ENCODE data around the gene TDRD6. TPM values are rescaled to one million over a fixed set of nuclear protein-coding genes. Genes with fewer than 3 reads are reported as not detected.

The TDRD6 gene
- total RNA-seq, 1 experiment from 2014 or later, result 0.57 TPM

DNA sequence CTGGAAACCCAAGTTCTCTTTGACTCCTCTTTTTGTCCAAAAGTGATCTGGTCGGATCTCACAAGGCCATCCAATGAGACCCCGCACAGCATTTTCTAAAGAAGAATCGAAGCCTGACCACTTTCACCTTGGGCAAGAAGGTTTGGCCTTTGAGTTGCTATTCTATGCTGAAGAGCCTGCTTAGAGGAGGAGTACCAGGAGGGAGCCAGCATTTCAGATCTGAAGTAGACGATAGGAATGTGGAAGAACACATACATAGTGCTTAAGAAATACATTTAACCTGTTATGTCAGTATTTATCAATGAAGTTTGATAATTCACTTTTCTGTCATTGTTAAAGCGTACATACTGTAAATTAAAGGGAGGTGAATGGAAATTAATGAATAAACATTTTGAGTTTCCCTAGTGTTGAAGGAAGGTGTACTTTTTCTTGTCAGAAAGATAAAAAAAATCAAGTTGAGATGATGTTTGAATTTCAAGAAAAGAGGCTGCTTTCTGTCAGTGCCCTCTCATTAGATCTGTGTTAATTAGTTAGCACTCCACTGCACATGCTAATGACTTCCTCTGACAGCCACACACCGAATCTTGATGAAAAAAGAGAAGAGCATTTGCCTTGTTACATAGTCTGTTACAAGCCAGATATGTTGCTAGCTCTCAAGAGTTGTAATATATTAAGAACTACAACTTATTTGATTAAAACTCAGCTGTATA, 10.9 kb upstream of the TDRD6 start:
- H3K9ac ChIP-seq (ENCODE audit: low read length), result no peak overlapping the region
- H3K79me2 ChIP-seq (ENCODE audit: insufficient read depth, low read length), result no peaks in the 10 kb centered on the region
- no peaks in the 10 kb centered on the region for H3K27me3 ChIP-seq (ENCODE audit: insufficient read depth, low read length)
- no peak for DNase-seq (ENCODE audit: low read depth, low spot score)
- BruUV-seq (replicated peaks), result no TSS peak
- no peak overlapping the region for H3K27ac ChIP-seq (ENCODE audit: low read depth, low read length)
- no peak overlapping the region for H2AFZ ChIP-seq (ENCODE audit: low read depth, low read length, poor library complexity, severe bottlenecking)
- H3K4me2 ChIP-seq (ENCODE audit: low read length), result no peak overlapping the region
- ChIA-PET POLR2A (no interaction called here), RAD21 (ENCODE audit: low non-redundant PET in 1 of 2, low total read pairs in 2 of 2, uncharacterized antibody in 2 of 2, unreplicated experiment in 2 of 2) (no interaction called here), CTCF (no interaction called here)
- no peak for ATAC-seq
- no peak overlapping the region for H3K4me3 ChIP-seq (replicated peaks in 1 of 2; ENCODE audit: low read depth in 1 of 2, low read length in 2 of 2)
- H4K20me1 ChIP-seq (ENCODE audit: insufficient read depth), result no peaks in the 10 kb centered on the region
- no peaks in the 10 kb centered on the region for H3K36me3 ChIP-seq (ENCODE audit: control insufficient read depth in 1 of 2, insufficient read depth in 2 of 2, low read length in 2 of 2)
- TF ChIP-seq EGR1 (IDR thresholded peaks at IDR 0.05; ENCODE audit: low read depth), result no peak
- intact Hi-C loops (cut with micrococcal nuclease), result no loop called here
- no peaks in the 10 kb centered on the region for H3K9me2 ChIP-seq (ENCODE audit: insufficient read depth)
- H3K4me1 ChIP-seq (ENCODE audit: control insufficient read depth in 1 of 2, insufficient read depth in 2 of 2, low read length in 2 of 2), result no peaks in the 10 kb centered on the region
- no peaks in the 10 kb centered on the region for H3K9me3 ChIP-seq (ENCODE audit: control insufficient read depth in 1 of 2, insufficient read depth in 1 of 2, low read depth in 1 of 2, low read length in 2 of 2)

GRCh38 chr6:46677314-46677654, 10.4 kb upstream of the TDRD6 start:
- Histone ChIP-seq H3K27me3 (ENCODE audit: insufficient read depth, low read length) (no peaks in the 10 kb centered on the region), H3K9me2 (ENCODE audit: insufficient read depth) (no peaks in the 10 kb centered on the region), H2AFZ (ENCODE audit: low read depth, low read length, poor library complexity, severe bottlenecking) (no peak overlapping the region), H3K4me3 (replicated peaks in 1 of 2; ENCODE audit: low read depth in 1 of 2, low read length in 2 of 2) (no peak overlapping the region), H3K27ac (ENCODE audit: low read depth, low read length) (no peak overlapping the region), H4K20me1 (ENCODE audit: insufficient read depth) (no peaks in the 10 kb centered on the region), H3K79me2 (ENCODE audit: insufficient read depth, low read length) (no peaks in the 10 kb centered on the region), H3K36me3 (ENCODE audit: control insufficient read depth in 1 of 2, insufficient read depth in 2 of 2, low read length in 2 of 2) (no peaks in the 10 kb centered on the region), H3K9me3 (ENCODE audit: control insufficient read depth in 1 of 2, insufficient read depth in 1 of 2, low read depth in 1 of 2, low read length in 2 of 2) (no peaks in the 10 kb centered on the region), H3K9ac (ENCODE audit: low read length) (no peak overlapping the region), H3K4me2 (ENCODE audit: low read length) (no peak overlapping the region), H3K4me1 (ENCODE audit: control insufficient read depth in 1 of 2, insufficient read depth in 2 of 2, low read length in 2 of 2) (no peaks in the 10 kb centered on the region)
- intact Hi-C loops (cut with micrococcal nuclease), result no loop called here
- ChIA-PET POLR2A (no interaction called here), RAD21 (ENCODE audit: low non-redundant PET in 1 of 2, low total read pairs in 2 of 2, uncharacterized antibody in 2 of 2, unreplicated experiment in 2 of 2) (no interaction called here), CTCF (no interaction called here)
- no TSS peak for BruUV-seq (replicated peaks)
- DNase-seq (ENCODE audit: low read depth, low spot score) (no peak), ATAC-seq (peak; percentile 80)
- TF ChIP-seq RAD21 (IDR thresholded peaks at IDR 0.05; ENCODE audit: low read depth) (peak; percentile 20; the same call in 1 of the 2 replicates), EZH2phosphoT487 (IDR thresholded peaks at IDR 0.05; ENCODE audit: borderline replicate concordance) (no peak), POLR2AphosphoS5 (IDR thresholded peaks at IDR 0.05; ENCODE audit: low read depth, low read length) (no peak), FOSL1 (IDR thresholded peaks at IDR 0.05; ENCODE audit: low read depth) (no peak), POLR2A (IDR thresholded peaks at IDR 0.05; ENCODE audit: borderline replicate concordance, extremely low read depth, insufficient read depth, insufficient read length) (no peak), TCF7L2 (IDR thresholded peaks at IDR 0.05; ENCODE audit: borderline replicate concordance, extremely low read depth, insufficient read depth, insufficient read length) (no peak), CTCF (IDR thresholded peaks at IDR 0.05 in 2 of 3, conservative IDR thresholded peaks at IDR 0.05 in 1 of 3; ENCODE audit: borderline replicate concordance in 1 of 3, insufficient read depth in 1 of 3, low read depth in 2 of 3, low read length in 2 of 3) (peak in 2 of 3 experiments; percentile 63; a peak in 4 of 6 replicates), ZBTB33 (IDR thresholded peaks at IDR 0.05; ENCODE audit: extremely low read depth, insufficient replicate concordance, low read length) (no peak)
- TF ChIP-seq, protein P1, sequence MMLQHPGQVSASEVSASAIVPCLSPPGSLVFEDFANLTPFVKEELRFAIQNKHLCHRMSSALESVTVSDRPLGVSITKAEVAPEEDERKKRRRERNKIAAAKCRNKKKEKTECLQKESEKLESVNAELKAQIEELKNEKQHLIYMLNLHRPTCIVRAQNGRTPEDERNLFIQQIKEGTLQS (IDR thresholded peaks at IDR 0.05), result no peak
